Measurements from ENCODE around the gene IFT22. TPM values are rescaled to one million over a fixed set of nuclear protein-coding genes. Genes with fewer than 3 reads are reported as not detected.

The IFT22 gene
- total RNA-seq = 26.6 and 31.0 TPM in 2 replicates

GRCh38 chr7:101321491-101322401 is at the start of gene IFT22:
IFT22 (minus strand) TSS chr7:101321812; CDS start chr7:101321709, 103 bp downstream.

DNA sequence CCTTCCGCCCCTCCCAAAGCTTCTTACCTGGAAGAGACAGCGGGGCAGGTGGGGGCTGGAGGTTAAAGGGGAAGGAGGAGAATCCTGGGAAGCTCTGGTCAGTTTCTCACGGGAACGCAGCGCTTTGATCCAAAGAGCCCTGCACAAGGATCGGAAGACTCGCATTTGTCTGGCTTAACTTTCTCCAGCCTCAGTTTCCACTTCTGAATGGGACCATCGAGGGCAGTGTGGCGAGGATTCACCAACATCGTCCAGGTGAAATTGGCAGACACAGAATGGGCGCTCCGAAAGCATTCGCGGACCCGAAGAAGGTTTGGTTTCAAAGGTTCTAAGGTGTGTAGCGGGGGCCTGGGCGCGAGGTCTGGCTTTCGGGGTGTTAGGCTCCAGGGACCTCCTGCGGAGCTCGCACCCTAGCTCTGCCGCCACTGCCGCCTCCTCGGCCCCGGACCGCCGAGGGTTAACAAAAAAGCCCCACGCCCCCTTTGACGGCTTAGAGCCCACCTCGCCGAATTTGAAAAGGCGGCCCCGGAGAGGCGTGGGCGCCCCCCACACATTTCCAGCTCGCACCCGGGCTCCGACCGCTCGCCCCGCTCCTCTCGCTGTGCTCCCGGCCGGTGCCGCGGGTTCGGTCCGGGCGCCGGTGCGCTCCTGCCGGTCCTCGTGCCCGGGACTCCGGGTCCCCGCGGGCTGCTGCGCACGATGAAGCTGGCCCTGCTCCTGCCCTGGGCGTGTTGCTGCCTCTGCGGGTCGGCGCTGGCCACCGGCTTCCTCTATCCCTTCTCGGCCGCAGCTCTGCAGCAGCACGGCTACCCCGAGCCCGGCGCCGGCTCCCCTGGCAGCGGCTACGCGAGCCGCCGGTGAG is 41.0 kb upstream of the IFT22 start, which contains the start of gene COL26A1:
Gene COL26A1 (plus strand): TSS at position 542 of the 862 bp plus-strand sequence. CDS start 158 bp downstream, at position 700.

Small RNA genes within 50 kb of the gene (small RNA-seq; reads per million reads assigned to genes)
- gene RNU6-1104P = not detected

Other genes starting within 250 kb of the IFT22 start
- 20.4 and 25.3 TPM in 2 replicates for gene TRIM56, start 236.3 kb downstream of the IFT22 start, total RNA-seq
- 290 and 467 TPM in 2 replicates for gene SERPINE1, start 194.7 kb downstream of the IFT22 start, total RNA-seq
- gene AP1S1, start 167.3 kb downstream of the IFT22 start, total RNA-seq = 124 and 145 TPM in 2 replicates
- gene VGF, start 156.2 kb downstream of the IFT22 start, total RNA-seq = 0.16 TPM in 1 of 2 replicates, not detected in the other
- not detected in 2 replicates for gene NAT16, start 141.5 kb downstream of the IFT22 start, total RNA-seq
- not detected in 2 replicates for gene MOGAT3, start 120.8 kb downstream of the IFT22 start, total RNA-seq
- 84.5 and 87.3 TPM in 2 replicates for gene PLOD3, start 104.2 kb downstream of the IFT22 start, total RNA-seq
- gene ZNHIT1, start 103.6 kb downstream of the IFT22 start, total RNA-seq = 49.8 and 60.1 TPM in 2 replicates
- gene CLDN15, start 84.0 kb downstream of the IFT22 start, total RNA-seq = 4.1 TPM in 2 replicates
- 88.1 and 118 TPM in 2 replicates for gene FIS1, start 76.7 kb downstream of the IFT22 start, total RNA-seq
- gene COL26A1, start 41.1 kb upstream of the IFT22 start, total RNA-seq = not detected in 2 replicates

All from hair follicle dermal papilla cell (primary cell).